Measurements from ENCODE around the gene CRP.
"Not testable (repeated sequence)": the region's sequence is repeated elsewhere in the genome, so short reads cannot be mapped to it uniquely, and the experiment has no call there.

CRP gene, protein sequence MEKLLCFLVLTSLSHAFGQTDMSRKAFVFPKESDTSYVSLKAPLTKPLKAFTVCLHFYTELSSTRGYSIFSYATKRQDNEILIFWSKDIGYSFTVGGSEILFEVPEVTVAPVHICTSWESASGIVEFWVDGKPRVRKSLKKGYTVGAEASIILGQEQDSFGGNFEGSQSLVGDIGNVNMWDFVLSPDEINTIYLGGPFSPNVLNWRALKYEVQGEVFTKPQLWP

DNA sequence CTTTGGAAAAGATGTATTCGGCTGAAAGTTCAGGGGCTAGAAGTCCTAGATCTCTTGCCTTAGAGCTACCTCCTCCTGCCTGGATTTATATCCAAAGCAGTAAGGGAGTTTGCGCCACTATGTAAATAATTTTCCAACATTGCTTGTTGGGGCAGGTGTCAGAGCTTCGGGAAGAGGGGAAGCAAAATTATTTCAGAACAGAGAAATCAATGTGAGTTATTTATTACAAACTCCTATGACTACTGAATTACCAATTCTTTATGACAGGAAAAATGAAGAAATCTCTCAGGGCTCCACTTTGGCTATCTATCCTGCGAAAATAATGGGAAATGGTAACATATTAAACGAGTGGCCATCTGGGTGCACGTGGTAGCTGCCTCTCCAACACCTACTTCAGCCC is at the start of gene CRP:
CRP (minus strand) TSS at position 61 of the 400 bp plus-strand sequence. CDS start 104 bp downstream, outside the sequence.
- DNase-seq = no peak

DNA sequence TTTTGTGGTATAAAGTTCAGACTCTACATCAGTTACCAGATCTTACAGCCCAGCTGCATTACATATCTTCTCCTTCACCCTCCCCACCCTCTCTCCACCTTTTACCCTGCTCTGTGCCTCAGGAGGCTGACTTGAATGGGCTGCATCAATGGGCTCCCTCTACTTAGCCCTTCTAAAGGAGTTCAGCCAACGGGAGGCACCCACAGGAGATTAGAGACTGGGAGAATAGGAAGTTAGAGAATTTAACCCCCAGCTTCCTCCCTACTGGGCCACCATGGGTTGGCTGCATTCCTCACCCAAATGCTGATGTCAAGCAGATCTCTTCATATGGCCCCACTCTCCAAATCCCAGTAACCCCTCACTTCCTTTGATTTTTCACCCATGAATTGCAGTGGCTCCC is 49.3 kb upstream of the CRP start:
- DNase-seq = no peak

DNA sequence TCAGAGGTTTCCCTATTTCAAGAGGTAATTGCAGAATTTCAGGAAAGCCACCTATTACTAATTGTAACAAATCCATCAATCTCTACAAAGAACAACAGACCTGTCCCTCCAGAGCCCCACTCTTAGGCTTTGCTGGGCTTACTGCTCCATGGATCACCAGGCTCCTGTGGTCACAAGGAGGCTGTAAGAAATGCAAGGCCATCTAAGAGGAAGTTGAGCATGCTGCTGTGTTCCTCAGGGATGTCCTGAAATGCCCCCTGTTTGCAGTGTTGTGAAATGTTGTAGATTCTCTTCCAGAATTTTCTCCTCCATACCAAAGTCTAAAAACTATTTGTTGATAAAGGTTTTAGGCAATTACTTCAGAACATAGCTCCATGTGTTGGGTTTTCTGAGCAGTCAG is 42.0 kb upstream of the CRP start:
- DNase-seq = no peak

DNA sequence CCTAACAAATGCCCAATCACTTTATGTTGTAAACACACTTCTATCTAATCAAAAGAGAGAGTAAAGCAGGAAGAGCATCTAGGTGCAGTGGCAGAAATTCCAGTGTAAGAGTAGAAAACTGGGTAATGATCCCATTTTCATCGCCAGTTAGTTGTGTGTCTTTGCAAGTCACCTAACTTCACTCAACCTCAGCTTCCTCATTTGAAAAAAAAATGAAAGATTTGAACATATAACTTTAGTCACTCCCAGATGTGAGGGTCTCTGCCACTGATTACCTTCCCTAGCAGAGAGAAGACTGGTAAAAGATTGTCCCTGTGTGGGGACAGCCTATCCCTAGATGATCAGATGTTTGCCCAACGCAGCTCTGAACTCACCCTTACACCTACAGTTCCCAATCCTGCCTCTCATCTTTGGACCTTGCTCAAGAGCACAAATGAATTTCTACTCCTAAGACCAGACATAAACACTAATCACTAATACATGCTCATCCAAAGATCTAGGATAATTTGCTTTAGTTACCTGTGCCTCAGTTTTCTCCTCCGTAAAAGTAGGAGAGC is 41.1 kb upstream of the CRP start:
- DNase-seq = no peak

DNA sequence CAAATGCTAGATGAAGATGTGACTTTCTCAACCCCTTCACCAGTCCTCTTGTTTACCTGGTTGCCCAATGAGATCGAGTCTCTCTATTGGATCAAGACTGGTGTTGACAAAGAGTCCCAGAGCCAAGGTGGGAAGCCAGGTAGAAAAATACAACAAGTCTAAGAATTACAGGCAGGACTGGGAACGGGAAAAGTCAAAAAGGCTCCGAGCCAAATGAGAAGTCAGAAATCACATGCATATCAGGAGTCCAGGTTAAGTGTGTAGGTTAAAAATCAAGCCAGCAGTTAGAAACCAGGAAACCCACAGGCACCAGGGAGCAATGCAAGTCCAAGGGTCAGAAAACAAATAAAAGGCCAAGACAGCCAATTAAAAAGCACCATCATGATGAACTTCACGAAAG is 39.0 kb upstream of the CRP start:
- DNase-seq = no peak

DNA sequence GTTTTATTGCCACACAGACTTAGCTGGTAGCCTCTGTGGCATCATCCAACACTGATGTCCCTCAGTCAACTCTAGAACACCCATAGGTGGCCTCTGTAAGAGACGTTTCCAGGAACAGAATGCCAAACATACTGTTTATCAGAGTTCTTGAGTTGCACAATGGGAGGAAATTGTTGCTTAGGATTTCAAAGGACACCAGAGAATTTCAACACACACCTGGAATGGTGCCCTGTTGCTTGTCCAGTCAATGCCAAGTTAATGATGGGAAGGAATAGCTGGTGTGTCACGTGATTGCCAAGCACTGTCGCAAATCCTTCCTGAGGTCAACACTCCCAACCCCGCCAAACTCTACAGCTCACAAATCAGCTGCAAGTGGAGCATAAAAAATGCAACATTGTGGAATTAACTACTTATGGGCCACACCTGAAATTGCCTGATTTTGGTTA is 37.8 kb upstream of the CRP start:
- DNase-seq = no peak

DNA sequence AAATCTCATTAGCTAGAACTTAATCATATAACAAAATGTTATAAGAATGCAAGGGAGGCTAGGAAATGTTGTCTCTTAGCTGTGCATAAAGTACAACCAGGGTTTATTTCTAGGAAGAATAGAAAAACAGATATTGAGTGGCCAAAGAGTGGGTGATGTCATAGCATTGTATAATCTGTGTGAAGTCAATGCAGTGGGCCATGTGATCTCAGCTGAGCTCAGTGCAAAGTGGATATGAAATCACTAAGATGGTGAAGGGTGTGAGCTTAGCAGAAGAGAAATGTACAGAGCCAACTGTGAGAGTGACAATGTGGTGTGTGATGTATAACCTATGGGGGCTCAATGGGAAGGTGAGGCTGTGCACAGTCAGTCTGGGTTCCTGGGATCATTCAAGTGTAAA is 36.6 kb upstream of the CRP start:
- no peak for DNase-seq

DNA sequence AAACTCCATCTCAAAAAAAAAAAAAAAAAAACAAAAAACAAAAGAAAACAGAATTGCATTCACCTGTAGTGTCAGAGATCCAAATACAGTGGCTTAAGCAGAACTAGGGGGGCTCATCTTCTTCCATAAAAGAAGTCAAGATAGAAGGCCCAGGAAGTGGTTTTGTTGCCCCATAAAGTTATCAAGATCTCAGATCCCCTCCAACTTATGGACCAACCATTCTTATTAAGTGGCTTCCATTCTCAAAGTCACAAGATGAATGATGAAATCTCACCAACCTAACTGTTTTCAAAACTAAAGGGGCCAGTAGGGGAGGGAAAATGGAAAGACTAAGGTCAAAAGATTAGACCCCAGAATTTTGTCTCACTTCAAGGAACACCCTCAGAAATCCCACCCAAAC is 36.2 kb upstream of the CRP start:
- no peak for DNase-seq

DNA sequence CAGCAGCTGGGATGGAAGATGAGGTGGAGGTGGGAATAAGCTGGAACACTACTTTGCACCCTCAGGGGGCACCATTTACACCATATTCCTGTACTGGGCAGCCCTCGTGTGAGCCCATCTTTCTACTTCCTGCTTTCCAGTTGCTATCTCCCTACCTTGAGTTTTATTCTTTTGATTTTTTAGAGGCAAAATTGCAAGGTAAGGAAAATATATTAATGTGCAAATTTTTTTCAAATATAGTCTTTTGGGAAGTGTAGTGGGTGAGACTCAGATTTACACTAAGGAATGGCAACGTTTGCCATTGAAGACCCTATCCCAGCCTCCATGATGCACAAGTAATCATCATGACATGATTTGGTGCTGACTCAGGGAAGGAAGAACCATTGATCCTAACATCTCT is 35.2 kb upstream of the CRP start:
- no peak for DNase-seq

DNA sequence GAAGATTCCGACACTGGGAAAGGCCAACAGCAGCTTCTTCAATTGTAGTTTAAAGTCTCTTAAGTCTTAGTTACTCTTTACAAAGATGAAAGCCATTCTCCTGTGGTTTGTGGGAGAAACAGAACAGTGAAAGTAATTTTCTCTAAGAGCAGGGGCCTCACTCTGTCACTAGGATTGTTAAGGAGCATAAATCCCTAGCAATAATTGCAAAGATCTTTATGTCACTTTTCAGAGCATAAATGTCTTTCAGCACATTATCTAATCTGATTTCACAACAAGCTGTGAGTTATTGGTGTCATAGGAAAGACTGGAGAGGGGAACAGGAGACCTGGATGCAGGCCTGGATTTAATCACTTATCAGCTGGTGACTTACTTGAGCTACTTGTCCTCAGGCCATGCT is 34.0 kb upstream of the CRP start:
- DNase-seq = no peak

DNA sequence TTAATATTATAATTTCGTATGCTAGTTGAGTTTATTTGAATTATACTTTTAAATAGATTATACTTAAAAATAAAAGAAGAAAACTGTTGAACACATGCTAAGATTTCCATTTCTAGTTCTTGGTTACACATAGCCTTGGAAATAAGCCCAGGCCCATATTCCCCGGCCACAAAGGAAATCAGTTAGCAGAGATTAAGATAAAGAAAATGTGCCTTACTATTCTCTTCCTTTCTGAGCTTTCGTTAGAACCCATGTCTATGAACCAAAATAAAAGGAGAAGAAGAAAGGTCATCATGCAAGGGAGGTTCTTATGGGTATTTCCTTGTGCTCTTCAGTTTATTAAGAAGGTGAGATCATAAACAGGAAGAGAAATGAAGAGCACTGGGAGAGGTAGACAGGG is 32.3 kb upstream of the CRP start:
- DNase-seq = no peak

DNA sequence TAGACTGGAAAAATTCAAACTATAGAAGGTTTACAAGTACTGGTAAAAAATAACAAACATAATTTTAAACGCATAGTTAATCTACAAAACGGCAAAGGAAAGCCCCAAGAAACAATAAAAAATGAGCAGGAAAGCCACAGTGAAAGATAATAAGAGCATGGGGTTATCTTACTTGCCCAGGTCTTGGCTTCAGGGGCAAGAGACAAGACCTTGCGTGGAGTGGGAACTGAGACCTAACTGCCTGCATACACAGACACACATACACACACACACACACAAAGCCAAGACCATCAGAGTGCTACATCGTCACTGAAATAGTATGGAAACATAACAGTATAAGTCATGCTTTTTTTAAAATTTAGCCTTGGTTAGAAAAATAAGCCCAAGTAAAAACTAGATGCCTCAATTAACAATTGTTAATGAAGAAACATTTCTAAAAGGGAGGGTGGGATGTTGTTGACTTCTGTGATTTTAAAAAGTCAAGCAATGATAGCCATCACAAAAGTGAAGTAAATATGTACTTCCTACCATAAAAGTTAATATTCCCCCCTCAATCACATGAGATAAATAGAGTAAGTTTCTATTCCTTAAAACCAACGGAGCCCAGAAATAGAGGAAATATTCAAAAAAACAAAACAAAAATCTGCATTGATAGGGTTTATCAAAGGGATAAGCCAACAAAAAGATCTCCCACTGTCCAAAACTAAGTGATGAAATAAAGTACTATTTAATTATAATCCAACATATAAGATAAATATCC is 29.4 kb upstream of the CRP start:
- no peak for DNase-seq

DNA sequence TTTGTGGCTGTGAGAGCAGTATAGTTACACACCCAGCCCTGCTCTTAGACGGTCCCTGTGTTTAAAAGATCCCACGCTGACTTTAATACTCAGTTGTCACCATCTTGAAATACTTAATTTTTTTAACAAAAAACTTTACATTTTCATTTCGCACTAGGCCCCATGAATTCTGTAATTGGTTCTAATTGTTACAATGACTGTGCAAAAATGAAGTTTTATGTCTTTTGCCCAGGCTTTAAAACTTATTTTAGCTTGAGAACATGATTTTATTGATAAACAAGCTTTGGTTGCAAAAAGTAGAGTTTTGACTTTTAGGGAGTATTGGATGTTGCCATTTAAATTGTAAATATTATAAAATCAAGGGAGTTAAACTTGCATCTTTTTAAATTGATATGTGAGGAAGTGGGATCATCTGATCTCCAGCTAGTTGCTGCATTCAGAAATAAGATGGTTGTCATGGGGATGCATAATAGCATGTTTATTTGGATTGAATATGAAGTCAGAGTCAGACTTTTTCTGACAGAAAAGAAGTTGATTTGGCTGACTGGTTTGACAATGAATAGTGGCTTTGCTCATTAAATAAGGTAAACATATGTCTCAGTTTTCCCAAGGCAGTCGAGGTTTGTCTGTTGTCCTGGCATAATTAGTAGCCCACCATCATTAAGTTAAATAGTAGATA is 23.0 kb upstream of the CRP start:
- DNase-seq = no peak

DNA sequence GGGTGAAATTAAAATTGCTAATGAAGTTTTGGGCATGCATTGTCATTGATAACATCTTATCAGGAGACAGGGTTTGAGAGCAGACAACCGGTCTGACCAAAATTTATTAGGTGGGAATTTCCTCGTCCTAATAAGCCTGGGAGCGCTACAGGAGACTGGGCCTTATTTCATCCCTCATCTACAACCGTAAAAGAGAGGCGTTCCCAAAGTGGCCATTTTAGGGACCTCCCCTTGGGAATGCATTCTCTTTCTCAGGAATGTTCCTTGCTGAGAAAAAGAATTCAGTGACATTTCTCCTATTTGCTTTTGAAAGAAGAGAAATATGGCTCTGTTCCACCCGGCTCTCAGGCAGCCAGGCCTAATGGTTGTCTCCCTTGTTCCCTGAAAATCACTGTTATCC is 8.8 kb upstream of the CRP start:
- not testable (repeated sequence) for DNase-seq

DNA sequence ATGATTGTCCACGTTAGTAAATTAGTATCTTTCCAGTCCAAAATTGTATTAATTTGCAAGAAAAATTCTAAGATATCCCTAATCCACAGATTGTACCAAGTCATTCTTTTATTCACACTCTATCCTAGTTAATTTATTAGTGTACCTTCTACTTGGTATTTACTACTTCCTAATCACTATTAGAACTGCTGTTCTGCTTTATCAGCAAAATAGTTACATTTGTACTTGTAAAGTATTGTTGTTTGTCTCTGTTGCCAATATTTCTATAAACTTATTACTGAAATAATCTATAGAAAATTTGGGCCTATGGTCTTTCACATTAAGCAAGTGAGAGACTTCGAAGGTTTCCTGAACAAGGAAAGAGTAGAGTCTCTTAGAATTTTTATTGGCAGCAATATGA is 5.6 kb upstream of the CRP start:
- no peak for DNase-seq

DNA sequence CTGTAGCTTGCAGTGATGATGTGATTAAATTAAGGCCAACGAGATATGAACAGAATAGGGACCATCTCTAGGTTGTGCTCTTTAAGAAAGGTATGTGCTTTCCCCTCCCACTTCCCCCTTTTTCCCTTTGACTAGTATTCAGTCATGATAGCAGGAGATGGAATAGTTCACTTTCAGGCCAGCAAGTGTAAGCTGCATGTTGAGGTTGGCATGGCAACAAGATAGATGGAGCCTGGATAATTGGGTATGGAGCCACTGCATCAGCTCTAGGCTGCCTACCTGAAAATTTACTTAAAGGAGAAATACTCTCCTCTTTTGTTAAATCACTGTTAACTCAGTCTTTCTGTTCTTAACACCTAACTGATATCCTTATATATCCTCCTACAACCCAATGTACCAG is 1.5 kb upstream of the CRP start:
- DNase-seq = no peak

DNA sequence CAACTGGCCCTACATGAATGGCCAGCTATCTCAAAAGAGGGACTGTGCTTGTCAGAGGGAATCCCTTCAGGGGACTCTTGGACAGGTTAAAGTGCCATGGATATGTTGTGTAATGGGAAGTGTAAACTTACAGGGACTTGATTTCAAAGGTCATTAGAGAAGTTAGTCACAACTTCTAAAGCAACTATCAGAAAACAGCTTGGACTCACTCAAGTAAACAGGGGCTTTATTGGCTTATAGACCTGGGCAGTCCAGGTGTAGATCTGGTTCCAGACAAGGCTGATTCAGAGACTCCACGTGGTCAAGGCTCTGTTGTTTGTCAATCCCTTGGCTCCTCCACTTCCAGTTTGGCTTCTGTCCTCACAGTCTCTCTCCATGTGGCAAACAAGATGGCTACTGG is 2.3 kb downstream of the CRP start:
- no peak for DNase-seq

DNA sequence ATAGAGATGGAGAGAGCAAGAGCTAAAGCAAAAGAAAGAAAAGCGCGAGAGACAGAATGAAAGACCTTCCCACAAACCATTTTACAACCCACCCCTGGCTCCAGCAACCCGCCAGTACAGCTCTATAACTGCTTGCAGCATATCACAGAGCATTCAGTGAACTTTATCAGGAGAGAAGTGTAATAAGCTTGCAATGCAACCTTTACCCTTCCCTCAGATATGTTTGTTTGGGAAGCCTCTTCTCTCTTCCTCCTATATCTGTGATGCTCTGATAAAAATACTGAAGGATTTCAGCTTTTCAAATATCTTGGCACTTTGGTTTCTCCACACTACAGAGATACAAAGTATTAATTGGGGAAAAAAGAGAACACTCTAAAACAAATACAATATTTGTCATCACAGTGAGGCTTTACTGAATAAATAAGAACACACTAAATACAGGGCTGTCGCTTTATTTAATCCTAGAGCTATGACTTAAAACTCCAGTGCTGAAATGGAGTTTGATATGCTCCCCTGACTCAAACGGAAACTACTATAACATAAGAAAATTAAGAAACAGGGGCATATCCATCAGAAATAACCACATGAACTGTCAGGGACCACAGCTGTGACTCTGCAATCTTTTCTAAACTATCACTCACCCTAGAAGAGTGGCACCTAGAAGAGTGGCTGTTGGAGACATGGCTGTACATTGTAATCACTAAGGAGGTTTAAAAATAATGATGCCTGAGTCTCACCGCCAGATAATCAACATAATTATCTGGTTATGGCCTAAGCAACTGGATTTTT is 6.7 kb downstream of the CRP start:
- no peak for DNase-seq

DNA sequence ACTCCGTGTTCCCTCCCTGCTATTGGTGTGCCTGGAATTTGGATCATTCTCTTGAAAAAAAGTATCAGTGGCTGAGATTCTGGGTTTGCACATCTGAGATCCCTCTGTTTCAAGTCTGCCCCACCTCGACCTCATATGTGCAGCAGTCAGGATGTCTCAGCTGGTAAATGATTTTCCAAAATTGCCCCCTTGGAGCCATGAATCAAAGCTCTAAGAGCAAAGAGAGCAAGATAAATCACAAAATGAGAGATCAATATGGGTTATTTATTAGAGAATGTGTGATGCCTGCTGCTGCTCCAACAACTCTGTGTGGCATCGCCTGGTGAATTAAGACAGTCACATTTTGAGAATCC is 8.5 kb downstream of the CRP start:
- DNase-seq = no peak

DNA sequence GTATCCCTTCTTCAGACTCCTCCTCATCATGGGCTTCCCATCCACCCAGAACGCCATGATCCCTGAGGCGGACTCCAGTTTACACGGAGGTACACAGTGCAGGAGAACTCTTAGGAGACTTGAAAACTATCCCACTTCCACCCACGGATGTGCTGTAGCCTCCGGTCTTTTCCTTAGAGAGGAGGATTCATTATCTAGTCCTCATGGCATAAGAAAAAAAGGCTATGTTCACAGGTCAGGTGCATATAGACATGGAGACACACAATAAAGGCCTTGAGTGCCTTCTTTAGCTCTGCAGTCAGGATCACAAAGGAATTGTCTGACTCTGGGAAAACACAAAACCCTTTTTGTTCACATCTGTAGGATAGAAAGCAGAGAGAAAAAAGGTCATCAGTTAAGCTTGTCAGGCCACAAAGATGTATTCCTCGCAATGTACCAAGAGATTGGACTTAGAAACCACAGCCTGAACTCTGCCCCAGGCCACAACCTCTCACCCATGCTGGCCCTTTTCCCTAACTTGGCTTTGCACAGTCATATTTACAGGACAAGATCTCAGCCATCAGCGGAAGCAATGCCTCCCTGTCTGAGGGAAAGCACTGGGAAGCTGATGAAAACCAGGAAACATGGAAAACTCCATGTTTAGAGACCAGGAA is 9.0 kb downstream of the CRP start:
- DNase-seq = no peak

DNA sequence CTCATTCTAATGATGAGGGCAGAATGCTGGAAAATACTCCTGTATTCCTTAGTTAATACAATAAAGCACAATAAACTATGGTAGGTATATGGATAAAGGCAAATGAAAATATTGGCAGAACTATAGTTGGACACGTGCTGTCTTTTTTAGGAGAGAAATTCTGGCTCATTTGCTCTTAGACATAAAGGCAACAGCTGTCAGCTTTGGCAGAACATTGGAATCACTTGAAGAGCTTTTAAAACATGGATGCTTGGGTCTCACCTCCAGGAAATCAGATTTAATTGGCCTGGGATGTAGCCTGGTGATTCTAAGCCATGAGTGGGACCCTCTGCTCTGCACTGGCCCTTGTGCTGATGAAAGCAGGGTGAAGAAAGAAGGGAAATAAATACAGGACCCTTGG is 9.9 kb downstream of the CRP start:
- DNase-seq = no peak

DNA sequence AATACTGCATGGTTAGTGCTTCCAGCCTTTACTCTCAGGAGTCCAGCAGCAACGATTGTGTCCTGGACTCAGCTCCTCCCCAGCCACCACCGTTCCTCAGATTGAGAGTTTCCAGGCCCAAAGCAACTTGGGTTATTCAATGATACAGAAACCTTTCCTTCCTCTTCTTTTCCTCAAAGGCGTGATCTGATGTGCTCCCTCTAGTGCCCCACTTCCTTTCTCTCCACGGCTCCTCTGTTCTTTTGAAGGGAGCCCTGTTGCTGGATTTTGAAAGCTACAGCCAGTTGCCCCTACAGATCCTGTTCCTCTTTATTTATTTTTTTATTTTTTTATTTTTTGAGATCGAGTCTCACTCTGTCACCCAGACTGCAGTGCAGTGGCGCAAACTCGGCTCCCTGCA is 14.1 kb downstream of the CRP start:
- DNase-seq = no peak

DNA sequence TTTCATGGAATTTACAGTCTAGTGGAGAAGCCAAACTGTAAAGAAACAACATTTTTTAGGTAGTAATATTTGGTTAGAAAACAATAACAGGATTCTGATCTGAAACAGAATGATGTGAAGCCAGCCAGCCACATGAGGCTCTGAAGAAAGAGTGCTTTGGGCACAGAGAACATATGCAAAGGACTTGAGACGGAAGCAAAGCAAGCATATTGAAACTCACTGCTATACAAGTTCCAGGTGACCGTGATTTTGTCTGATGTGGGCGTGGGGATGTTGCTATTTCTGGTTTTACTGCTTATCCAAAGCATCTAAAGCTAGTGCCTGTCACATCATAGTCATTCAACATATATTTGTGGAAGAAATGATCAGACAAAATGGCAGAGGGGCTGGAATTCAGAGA is 14.7 kb downstream of the CRP start:
- DNase-seq = no peak
